IPS DF 4.7 (cell line): ENCODE data around the gene DHCR7.

Experiments
- DNase-seq: peaks from one replicate; pipeline ENCODE4 v3.0.0-alpha.2; 2013; ENCODE audit warnings: low spot score; ENCODE audit errors: extremely low read depth

The DHCR7 gene

GRCh38 chr11:71478528-71478840 lies 30.3 kb upstream of the DHCR7 start:
- DNase-seq, result no peak

GRCh38 chr11:71477641-71478527 lies 29.7 kb upstream of the DHCR7 start:
- peak; percentile 38 for DNase-seq

GRCh38 chr11:71476926-71477640 lies 28.9 kb upstream of the DHCR7 start:
- no peak for DNase-seq

- DNase-seq, result no peak
These were observed 27.8 kb upstream of the DHCR7 start for GRCh38 chr11:71476031-71476430.

GRCh38 chr11:71474771-71475483 lies 26.7 kb upstream of the DHCR7 start:
- DNase-seq, result no peak

GRCh38 chr11:71474141-71474770 lies 26.1 kb upstream of the DHCR7 start:
- DNase-seq, result no peak

GRCh38 chr11:71473793-71474080 lies 25.5 kb upstream of the DHCR7 start:
- DNase-seq, result no peak

GRCh38 chr11:71472941-71473792 lies 25.0 kb upstream of the DHCR7 start:
- DNase-seq, result no peak

- DNase-seq, result no peak
These were observed 24.2 kb upstream of the DHCR7 start for GRCh38 chr11:71472357-71472885.

- no peak for DNase-seq
These were observed 22.8 kb upstream of the DHCR7 start for GRCh38 chr11:71470946-71471345.

- no peak for DNase-seq
These were observed 19.0 kb upstream of the DHCR7 start for GRCh38 chr11:71467164-71467563.

GRCh38 chr11:71466358-71466757 lies 18.2 kb upstream of the DHCR7 start:
- no peak for DNase-seq

- no peak for DNase-seq
These were observed 16.9 kb upstream of the DHCR7 start for GRCh38 chr11:71465054-71465453.

GRCh38 chr11:71463331-71464211 lies 15.4 kb upstream of the DHCR7 start:
- no peak for DNase-seq

GRCh38 chr11:71462726-71463125 lies 14.5 kb upstream of the DHCR7 start:
- DNase-seq, result no peak

GRCh38 chr11:71461696-71462095 lies 13.5 kb upstream of the DHCR7 start:
- no peak for DNase-seq

GRCh38 chr11:71459767-71460320 lies 11.7 kb upstream of the DHCR7 start:
- no peak for DNase-seq

GRCh38 chr11:71459076-71459766 lies 11.0 kb upstream of the DHCR7 start:
- no peak for DNase-seq
